ENCODE measurements around the gene GLRA1. TPM values are rescaled to one million over a fixed set of nuclear protein-coding genes. Genes with fewer than 3 reads are reported as not detected.

GLRA1 gene
- total RNA-seq, 1 experiment from 2014 or later: not detected

DNA sequence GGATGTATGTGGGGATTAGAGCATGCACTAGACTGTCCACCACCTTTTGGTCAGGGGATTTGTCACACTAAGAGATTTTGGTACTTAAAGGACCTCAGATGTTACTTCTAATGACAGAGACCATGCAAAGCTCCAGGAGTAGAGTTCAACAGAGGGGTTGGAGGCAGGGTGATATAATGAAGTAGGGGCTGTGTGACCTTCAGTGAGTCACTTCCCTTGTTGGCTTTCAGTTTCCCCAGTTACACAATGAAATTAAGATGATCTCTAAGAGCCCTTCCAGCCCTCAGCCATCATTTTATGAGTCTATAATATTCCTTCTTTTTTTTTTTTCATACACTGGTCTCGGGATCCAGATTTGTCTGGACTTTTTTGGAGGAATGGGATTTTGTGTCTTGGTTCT is 26.8 kb downstream of the GLRA1 start:
- intact Hi-C loops (cut with micrococcal nuclease): no loop called here
- H2AFZ ChIP-seq (ENCODE audit: low read length): no peak overlapping the region
- no peak for TF ChIP-seq EZH2phosphoT487 (IDR thresholded peaks at IDR 0.05; ENCODE audit: borderline replicate concordance, low read length)
- TF ChIP-seq EZH2 (IDR thresholded peaks at IDR 0.05; ENCODE audit: low read length, unreplicated experiment): no peak
- TF ChIP-seq, protein P1, sequence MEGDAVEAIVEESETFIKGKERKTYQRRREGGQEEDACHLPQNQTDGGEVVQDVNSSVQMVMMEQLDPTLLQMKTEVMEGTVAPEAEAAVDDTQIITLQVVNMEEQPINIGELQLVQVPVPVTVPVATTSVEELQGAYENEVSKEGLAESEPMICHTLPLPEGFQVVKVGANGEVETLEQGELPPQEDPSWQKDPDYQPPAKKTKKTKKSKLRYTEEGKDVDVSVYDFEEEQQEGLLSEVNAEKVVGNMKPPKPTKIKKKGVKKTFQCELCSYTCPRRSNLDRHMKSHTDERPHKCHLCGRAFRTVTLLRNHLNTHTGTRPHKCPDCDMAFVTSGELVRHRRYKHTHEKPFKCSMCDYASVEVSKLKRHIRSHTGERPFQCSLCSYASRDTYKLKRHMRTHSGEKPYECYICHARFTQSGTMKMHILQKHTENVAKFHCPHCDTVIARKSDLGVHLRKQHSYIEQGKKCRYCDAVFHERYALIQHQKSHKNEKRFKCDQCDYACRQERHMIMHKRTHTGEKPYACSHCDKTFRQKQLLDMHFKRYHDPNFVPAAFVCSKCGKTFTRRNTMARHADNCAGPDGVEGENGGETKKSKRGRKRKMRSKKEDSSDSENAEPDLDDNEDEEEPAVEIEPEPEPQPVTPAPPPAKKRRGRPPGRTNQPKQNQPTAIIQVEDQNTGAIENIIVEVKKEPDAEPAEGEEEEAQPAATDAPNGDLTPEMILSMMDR (conservative IDR thresholded peaks at IDR 0.05; ENCODE audit: low read depth, low read length): no peak
- no peak overlapping the region for H3K27ac ChIP-seq (ENCODE audit: low read length)
- BruUV-seq (replicated peaks): no TSS peak
- CTCF ChIA-PET: no interaction called here
- H3K4me1 ChIP-seq (ENCODE audit: insufficient read depth, low read length): peaks cover 11% of the 10 kb centered on the region
- H3K4me3 ChIP-seq (ENCODE audit: low read length): no peak overlapping the region
- no peaks in the 10 kb centered on the region for H3K9me2 ChIP-seq (replicated peaks; ENCODE audit: low read length)
- H3K9ac ChIP-seq (ENCODE audit: low read length): no peak overlapping the region
- no peaks in the 10 kb centered on the region for H3K36me3 ChIP-seq (ENCODE audit: low read depth, low read length)
- no peaks in the 10 kb centered on the region for H3F3A ChIP-seq (ENCODE audit: low read length, unreplicated experiment)
- POLR2A ChIA-PET (ENCODE audit: unreplicated experiment): no interaction called here
- H4K20me1 ChIP-seq (ENCODE audit: low read length): no peaks in the 10 kb centered on the region
- no peaks in the 10 kb centered on the region for H3K79me2 ChIP-seq (ENCODE audit: low read length)
- H3K4me2 ChIP-seq (ENCODE audit: low read length): no peak overlapping the region
- DNase-seq: no peak
- no peak for ATAC-seq
- H3K9me3 ChIP-seq (ENCODE audit: low read length): no peaks in the 10 kb centered on the region
- H3K27me3 ChIP-seq (ENCODE audit: low read length): peaks cover 18% of the 10 kb centered on the region

DNA sequence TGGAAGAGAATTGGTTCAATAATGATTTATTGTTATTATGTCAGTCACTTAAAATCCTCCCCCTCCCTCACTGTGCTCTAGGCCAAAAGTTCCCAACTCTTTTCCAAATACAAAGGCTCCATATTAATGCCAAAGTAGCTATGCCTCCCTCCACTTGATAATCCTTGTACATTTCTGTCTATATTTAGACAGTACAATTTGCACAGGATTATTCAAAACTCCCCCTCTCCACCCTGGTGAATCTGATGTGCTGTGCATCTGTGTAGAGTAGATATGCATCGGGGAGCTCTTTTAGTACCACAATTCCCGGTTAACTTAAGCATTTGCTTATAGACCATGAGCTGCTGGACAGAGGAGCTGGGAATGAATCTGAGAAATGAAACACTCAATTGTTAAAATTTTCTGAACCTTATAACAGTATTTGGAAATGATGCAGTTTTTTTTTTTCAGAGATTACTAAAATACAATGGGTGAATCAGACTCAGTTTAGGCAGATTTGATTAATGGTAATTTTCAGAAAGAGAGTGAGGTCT is 27.6 kb downstream of the GLRA1 start:
- intact Hi-C loops (cut with micrococcal nuclease): no loop called here
- Histone ChIP-seq H3K4me3 (ENCODE audit: low read length) (no peak overlapping the region), H3K27me3 (ENCODE audit: low read length) (peaks cover 14% of the 10 kb centered on the region), H3K4me2 (ENCODE audit: low read length) (no peak overlapping the region), H3K9me2 (replicated peaks; ENCODE audit: low read length) (no peaks in the 10 kb centered on the region), H3K9ac (ENCODE audit: low read length) (no peak overlapping the region), H4K20me1 (ENCODE audit: low read length) (no peaks in the 10 kb centered on the region), H2AFZ (ENCODE audit: low read length) (no peak overlapping the region), H3K36me3 (ENCODE audit: low read depth, low read length) (no peaks in the 10 kb centered on the region), H3K27ac (ENCODE audit: low read length) (no peak overlapping the region), H3K9me3 (ENCODE audit: low read length) (no peaks in the 10 kb centered on the region), H3K4me1 (ENCODE audit: insufficient read depth, low read length) (peaks cover 11% of the 10 kb centered on the region), H3K79me2 (ENCODE audit: low read length) (no peaks in the 10 kb centered on the region), H3F3A (ENCODE audit: low read length, unreplicated experiment) (no peaks in the 10 kb centered on the region)
- POLR2A ChIA-PET (ENCODE audit: unreplicated experiment): no interaction called here
- CTCF ChIA-PET: interaction anchor here (0.6 kb wide), 1 partner anchor 72 kb away, joined by 3 read pairs; no protein-coding TSS in a partner anchor
- BruUV-seq (replicated peaks): no TSS peak
- ATAC-seq (no peak), DNase-seq (no peak)
- no peak for TF ChIP-seq EZH2 (IDR thresholded peaks at IDR 0.05; ENCODE audit: low read length, unreplicated experiment)
- TF ChIP-seq EZH2phosphoT487 (IDR thresholded peaks at IDR 0.05; ENCODE audit: borderline replicate concordance, low read length): no peak
- TF ChIP-seq, protein P1 (conservative IDR thresholded peaks at IDR 0.05; ENCODE audit: low read depth, low read length): no peak

DNA sequence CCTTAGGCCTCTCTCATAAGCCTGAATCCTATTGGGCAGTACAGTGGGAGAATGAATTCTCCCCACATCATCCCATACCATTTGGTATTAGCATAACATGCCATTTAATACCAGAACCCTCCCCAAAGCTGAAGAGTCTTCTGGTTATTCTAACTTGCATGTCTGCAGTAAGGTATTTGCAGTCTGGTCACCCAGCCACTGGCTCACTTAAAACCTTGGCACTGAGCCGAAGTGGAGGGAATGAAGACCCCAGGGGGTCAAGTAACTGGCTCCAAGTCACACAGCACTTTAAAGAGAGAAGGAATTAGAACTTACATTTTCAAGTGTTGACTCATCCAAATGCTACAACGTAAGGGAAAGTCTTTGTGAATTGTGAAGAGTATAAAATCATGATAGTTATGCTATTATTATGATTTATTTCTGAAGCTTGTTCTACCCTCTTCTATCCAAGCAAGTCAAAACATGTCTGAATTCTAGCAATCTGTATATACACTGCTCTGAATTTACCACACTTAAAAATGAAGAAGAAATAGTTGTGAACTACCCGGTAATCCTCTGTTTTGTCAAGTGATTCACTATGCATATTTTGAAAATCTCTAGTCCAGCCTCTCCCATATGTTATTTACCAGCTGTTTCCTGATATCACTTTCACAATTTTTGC is 28.5 kb downstream of the GLRA1 start:
- peaks cover 7% of the 10 kb centered on the region for H3K27me3 ChIP-seq (ENCODE audit: low read length)
- no peaks in the 10 kb centered on the region for H3K9me2 ChIP-seq (replicated peaks; ENCODE audit: low read length)
- no peak overlapping the region for H3K4me2 ChIP-seq (ENCODE audit: low read length)
- no peaks in the 10 kb centered on the region for H3K79me2 ChIP-seq (ENCODE audit: low read length)
- no peaks in the 10 kb centered on the region for H3K9me3 ChIP-seq (ENCODE audit: low read length)
- ChIA-PET CTCF (no interaction called here), POLR2A (ENCODE audit: unreplicated experiment) (no interaction called here)
- intact Hi-C loops (cut with micrococcal nuclease): no loop called here
- H4K20me1 ChIP-seq (ENCODE audit: low read length): no peaks in the 10 kb centered on the region
- H3K36me3 ChIP-seq (ENCODE audit: low read depth, low read length): no peaks in the 10 kb centered on the region
- no peak overlapping the region for H3K9ac ChIP-seq (ENCODE audit: low read length)
- no TSS peak for BruUV-seq (replicated peaks)
- no peak overlapping the region for H3K27ac ChIP-seq (ENCODE audit: low read length)
- H3K4me1 ChIP-seq (ENCODE audit: insufficient read depth, low read length): peaks cover 11% of the 10 kb centered on the region
- H3K4me3 ChIP-seq (ENCODE audit: low read length): no peak overlapping the region
- DNase-seq: peak; percentile 56
- TF ChIP-seq, protein P1 (conservative IDR thresholded peaks at IDR 0.05; ENCODE audit: low read depth, low read length): no peak
- no peak for TF ChIP-seq EZH2phosphoT487 (IDR thresholded peaks at IDR 0.05; ENCODE audit: borderline replicate concordance, low read length)
- TF ChIP-seq EZH2 (IDR thresholded peaks at IDR 0.05; ENCODE audit: low read length, unreplicated experiment): no peak
- H2AFZ ChIP-seq (ENCODE audit: low read length): no peak overlapping the region
- peak; percentile 22; the same call in 1 of the 2 replicates for ATAC-seq
- no peaks in the 10 kb centered on the region for H3F3A ChIP-seq (ENCODE audit: low read length, unreplicated experiment)
